Smooth muscle cell (in vitro differentiated cells): ENCODE results near the gene ZBTB7C. TPM values are rescaled to one million over a fixed set of nuclear protein-coding genes. Genes with fewer than 3 reads are reported as not detected.

Experiments used
- DNase-seq: peaks from one replicate; lab custom pipeline; 2025; ENCODE audit not compliant: unreplicated experiment; lab: John Stamatoyannopoulos, UW
- H2AFZ ChIP-seq: fragments of 200-600 bp; sonication (generic); 2 replicates; pipeline ENCODE4 v1.6.0; 2016; ENCODE audit warnings: antibody characterized with exemption, low read depth, mild to moderate bottlenecking
- H3F3A ChIP-seq: fragments of 200-600 bp; sonication (generic); 2 replicates; pipeline ENCODE4 v1.6.0; 2017; ENCODE audit warnings: antibody characterized with exemption, low read depth
- H3K27ac ChIP-seq: fragments of 200-600 bp; sonication (generic); 2 replicates; pipeline ENCODE4 v1.5.1; 2016; ENCODE audit warnings: low read depth, mild to moderate bottlenecking
- H3K27me3 ChIP-seq: fragments of 200-600 bp; sonication (generic); 2 replicates; pipeline ENCODE4 v1.6.1; 2016; ENCODE audit warnings: low read depth, mild to moderate bottlenecking
- H3K36me3 ChIP-seq: fragments of 200-600 bp; sonication (generic); 2 replicates; pipeline ENCODE4 v1.5.1; 2016; ENCODE audit warnings: low read depth
- H3K4me1 ChIP-seq: fragments of 200-600 bp; sonication (generic); 2 replicates; pipeline ENCODE4 v1.5.1; 2016; ENCODE audit warnings: low read depth
- H3K4me2 ChIP-seq: fragments of 200-600 bp; sonication (generic); 2 replicates; pipeline ENCODE4 v1.6.0; 2016; ENCODE audit warnings: mild to moderate bottlenecking
- H3K4me3 ChIP-seq: fragments of 200-600 bp; sonication (generic); 2 replicates; pipeline ENCODE4 v1.5.1; 2016; ENCODE audit warnings: mild to moderate bottlenecking
- H3K79me2 ChIP-seq: fragments of 200-600 bp; sonication (generic); 2 replicates; pipeline ENCODE4 v1.6.0; 2016; ENCODE audit warnings: low read depth, mild to moderate bottlenecking
- H3K9ac ChIP-seq: fragments of 200-600 bp; sonication (generic); 2 replicates; pipeline ENCODE4 v1.6.0; 2016; ENCODE audit warnings: low read depth
- H3K9me3 ChIP-seq: fragments of 200-600 bp; sonication (generic); replicated peaks from 2 replicates; pipeline ENCODE4 v1.5.1; 2016; ENCODE audit warnings: low read depth
- H4K20me1 ChIP-seq: fragments of 200-600 bp; sonication (generic); 2 replicates; pipeline ENCODE4 v1.6.0; 2016; ENCODE audit warnings: low read depth
- CTCF ChIP-seq: fragments of 200-600 bp; sonication (generic); IDR thresholded peaks from 2 replicates; pipeline ENCODE4 v1.5.1; 2017; ENCODE audit warnings: borderline replicate concordance, mild to moderate bottlenecking, antibody characterized with exemption; ENCODE audit not compliant: insufficient read depth, poor library complexity, severe bottlenecking
- WGBS: methylation state at CpG from one replicate; pipeline ENCODE4 v1.1.7; 2016; ENCODE audit warnings: low lambda C conversion rate; 5-methylcytosine and 5-hydroxymethylcytosine counted together
- polyA plus RNA-seq: library from polyadenylated mRNA; unstranded; fragments of >200 nt; fragmentation: Nextera tagmentation; extraction: Ambion mirVana; gene quantifications from 2 replicates; pipeline ENCODE4 v1.2.1, GENCODE V29; 2016
- total RNA-seq: library from RNA; depleted of rRNA; stranded (reverse); fragments of >200 nt; gene quantifications from 2 replicates; pipeline ENCODE4 v1.2.3, GENCODE V29; 2014

The ZBTB7C gene
- total and polyA plus RNA-seq, 2 experiments from 2014 or later: 0.48 to 0.63 TPM

GRCh38 chr18:48293954-48294898 lies 115.0 kb downstream of the ZBTB7C start:
- no peaks in the 10 kb centered on the region for H4K20me1 ChIP-seq
- H3K79me2 ChIP-seq: no peaks in the 10 kb centered on the region
- H3K9me3 ChIP-seq: no peaks in the 10 kb centered on the region
- H3K4me1 ChIP-seq: peaks cover 14% of the 10 kb centered on the region
- H3K27me3 ChIP-seq: no peaks in the 10 kb centered on the region
- no peak for TF ChIP-seq CTCF
- no peak overlapping the region for H3K4me2 ChIP-seq
- H3K4me3 ChIP-seq: no peak overlapping the region
- no peaks in the 10 kb centered on the region for H3K36me3 ChIP-seq
- 87% methylated on average over 16 of the region's 16 CpGs for WGBS
- no peak overlapping the region for H2AFZ ChIP-seq
- DNase-seq: no peak
- H3K9ac ChIP-seq: no peak overlapping the region
- no peaks in the 10 kb centered on the region for H3F3A ChIP-seq
- no peak overlapping the region for H3K27ac ChIP-seq

GRCh38 chr18:48292782-48293424 lies 116.3 kb downstream of the ZBTB7C start:
- H3K27ac ChIP-seq: no peak overlapping the region
- 64% methylated on average over 4 of the region's 4 CpGs for WGBS
- H3F3A ChIP-seq: no peaks in the 10 kb centered on the region
- H3K9me3 ChIP-seq: no peaks in the 10 kb centered on the region
- no peaks in the 10 kb centered on the region for H3K79me2 ChIP-seq
- no peak for DNase-seq
- no peak overlapping the region for H3K4me3 ChIP-seq
- H4K20me1 ChIP-seq: no peaks in the 10 kb centered on the region
- H2AFZ ChIP-seq: no peak overlapping the region
- H3K4me1 ChIP-seq: peaks cover 14% of the 10 kb centered on the region
- H3K4me2 ChIP-seq: no peak overlapping the region
- H3K9ac ChIP-seq: no peak overlapping the region
- no peak for TF ChIP-seq CTCF
- no peaks in the 10 kb centered on the region for H3K27me3 ChIP-seq
- H3K36me3 ChIP-seq: no peaks in the 10 kb centered on the region

GRCh38 chr18:48292229-48292628 lies 117.0 kb downstream of the ZBTB7C start:
- no peaks in the 10 kb centered on the region for H3K36me3 ChIP-seq
- H3K4me1 ChIP-seq: peaks cover 14% of the 10 kb centered on the region
- H3K9ac ChIP-seq: no peak overlapping the region
- H3K79me2 ChIP-seq: no peaks in the 10 kb centered on the region
- H2AFZ ChIP-seq: no peak overlapping the region
- no peak overlapping the region for H3K4me3 ChIP-seq
- no peaks in the 10 kb centered on the region for H3K27me3 ChIP-seq
- H3F3A ChIP-seq: no peaks in the 10 kb centered on the region
- WGBS: 90% methylated on average over 4 of the region's 4 CpGs
- no peaks in the 10 kb centered on the region for H4K20me1 ChIP-seq
- no peak overlapping the region for H3K27ac ChIP-seq
- no peak for DNase-seq
- no peak for TF ChIP-seq CTCF
- no peaks in the 10 kb centered on the region for H3K9me3 ChIP-seq
- H3K4me2 ChIP-seq: no peak overlapping the region
